ENCODE measurements around the gene KDELR3. TPM values are rescaled to one million over a fixed set of nuclear protein-coding genes. Genes with fewer than 3 reads are reported as not detected.

The KDELR3 gene
- total RNA-seq, 1 donor from 2014 or later = 5.1 TPM

DNA sequence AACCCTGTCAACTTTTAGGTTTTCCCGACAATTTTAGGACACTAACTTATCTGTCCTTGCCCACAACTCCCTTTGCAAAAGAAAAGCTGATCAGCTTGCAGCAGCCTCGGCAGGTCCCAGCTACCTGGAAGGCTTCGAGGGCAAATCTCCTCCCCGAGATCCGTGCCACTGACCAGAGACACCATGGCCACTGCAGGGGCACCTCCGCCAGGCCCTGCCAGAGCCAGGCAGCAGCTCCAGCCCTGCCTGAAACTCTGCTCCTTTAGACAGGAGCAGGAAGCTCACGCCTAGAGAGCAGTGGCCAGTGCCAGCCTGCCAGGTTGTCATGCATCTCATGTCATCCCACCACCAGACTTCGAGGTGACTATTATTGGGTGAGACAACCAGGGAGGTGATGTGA, 34.0 kb upstream of the KDELR3 start:
- DNase-seq (ENCODE audit: low read depth, low spot score) = no peak

DNA sequence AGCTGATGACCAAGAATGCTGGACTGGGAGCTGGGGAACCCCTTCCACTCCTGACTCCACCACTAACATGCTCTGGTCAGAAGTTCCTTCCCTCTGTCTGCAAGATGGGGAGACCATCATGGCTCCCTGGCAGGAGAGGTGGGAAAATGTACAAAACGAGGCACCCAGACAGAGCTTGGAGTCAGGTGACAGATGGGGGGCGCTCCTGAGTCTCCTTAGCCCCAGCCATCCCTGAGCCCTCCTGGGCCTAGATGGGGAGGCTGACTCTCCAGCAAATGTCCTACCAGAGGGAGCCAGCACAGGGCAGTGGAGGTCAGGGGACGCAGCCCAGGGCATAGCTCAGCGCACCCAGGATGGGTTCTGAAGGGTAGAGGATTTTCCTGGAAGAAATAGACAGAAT, 32.9 kb upstream of the KDELR3 start:
- peaks cover under 1% of the 10 kb centered on the region for H3K4me1 Mint-ChIP-seq
- no peaks in the 10 kb centered on the region for H3K9me3 Mint-ChIP-seq
- H3K27ac Mint-ChIP-seq (ENCODE audit: unreplicated experiment) = no peak overlapping the region
- no peaks in the 10 kb centered on the region for H3K27me3 Mint-ChIP-seq (ENCODE audit: low read depth)
- TF ChIP-seq, protein P1, sequence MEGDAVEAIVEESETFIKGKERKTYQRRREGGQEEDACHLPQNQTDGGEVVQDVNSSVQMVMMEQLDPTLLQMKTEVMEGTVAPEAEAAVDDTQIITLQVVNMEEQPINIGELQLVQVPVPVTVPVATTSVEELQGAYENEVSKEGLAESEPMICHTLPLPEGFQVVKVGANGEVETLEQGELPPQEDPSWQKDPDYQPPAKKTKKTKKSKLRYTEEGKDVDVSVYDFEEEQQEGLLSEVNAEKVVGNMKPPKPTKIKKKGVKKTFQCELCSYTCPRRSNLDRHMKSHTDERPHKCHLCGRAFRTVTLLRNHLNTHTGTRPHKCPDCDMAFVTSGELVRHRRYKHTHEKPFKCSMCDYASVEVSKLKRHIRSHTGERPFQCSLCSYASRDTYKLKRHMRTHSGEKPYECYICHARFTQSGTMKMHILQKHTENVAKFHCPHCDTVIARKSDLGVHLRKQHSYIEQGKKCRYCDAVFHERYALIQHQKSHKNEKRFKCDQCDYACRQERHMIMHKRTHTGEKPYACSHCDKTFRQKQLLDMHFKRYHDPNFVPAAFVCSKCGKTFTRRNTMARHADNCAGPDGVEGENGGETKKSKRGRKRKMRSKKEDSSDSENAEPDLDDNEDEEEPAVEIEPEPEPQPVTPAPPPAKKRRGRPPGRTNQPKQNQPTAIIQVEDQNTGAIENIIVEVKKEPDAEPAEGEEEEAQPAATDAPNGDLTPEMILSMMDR (conservative IDR thresholded peaks at IDR 0.05) = no peak
- H3K36me3 Mint-ChIP-seq (ENCODE audit: low read depth) = no peaks in the 10 kb centered on the region
- no peak overlapping the region for H3K4me3 Mint-ChIP-seq
- DNase-seq (ENCODE audit: low read depth, low spot score) = no peak

More for the DNA sequence above, 34.0 kb upstream of the KDELR3 start:
- peaks cover 10% of the 10 kb centered on the region for H3K4me1 Mint-ChIP-seq
- H3K9me3 Mint-ChIP-seq = no peaks in the 10 kb centered on the region
- H3K36me3 Mint-ChIP-seq (ENCODE audit: low read depth) = no peaks in the 10 kb centered on the region
- TF ChIP-seq, protein P1 (conservative IDR thresholded peaks at IDR 0.05) = no peak
- no peak overlapping the region for H3K4me3 Mint-ChIP-seq
- no peaks in the 10 kb centered on the region for H3K27me3 Mint-ChIP-seq (ENCODE audit: low read depth)
- peak overlapping the region; percentile 27 for H3K27ac Mint-ChIP-seq (ENCODE audit: unreplicated experiment)

DNA sequence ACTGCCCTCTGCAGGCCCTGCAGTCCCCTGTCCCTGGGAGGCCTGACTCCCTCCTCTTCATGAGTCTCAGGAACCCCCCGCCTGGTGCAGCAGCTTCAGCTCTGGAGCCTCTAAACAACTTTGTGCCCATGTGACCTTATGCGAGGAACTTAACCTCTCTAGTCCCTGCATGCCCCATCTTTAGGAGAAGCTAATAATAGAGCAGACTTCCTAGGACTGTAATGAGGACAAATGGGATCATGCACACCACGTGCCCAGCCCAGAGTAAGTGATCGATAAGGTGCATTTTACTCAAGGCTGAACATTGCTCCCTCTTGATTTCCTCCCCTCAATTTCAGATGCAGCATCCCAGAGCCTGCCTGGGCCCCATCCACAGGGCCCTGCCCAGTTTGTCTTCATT, 31.9 kb upstream of the KDELR3 start:
- Mint-ChIP-seq H3K36me3 (ENCODE audit: low read depth) (no peaks in the 10 kb centered on the region), H3K4me3 (no peak overlapping the region), H3K9me3 (no peaks in the 10 kb centered on the region), H3K27me3 (ENCODE audit: low read depth) (no peaks in the 10 kb centered on the region), H3K4me1 (no peaks in the 10 kb centered on the region), H3K27ac (ENCODE audit: unreplicated experiment) (no peak overlapping the region)
- DNase-seq (ENCODE audit: low read depth, low spot score) = no peak
- TF ChIP-seq, protein P1 (conservative IDR thresholded peaks at IDR 0.05) = no peak

DNA sequence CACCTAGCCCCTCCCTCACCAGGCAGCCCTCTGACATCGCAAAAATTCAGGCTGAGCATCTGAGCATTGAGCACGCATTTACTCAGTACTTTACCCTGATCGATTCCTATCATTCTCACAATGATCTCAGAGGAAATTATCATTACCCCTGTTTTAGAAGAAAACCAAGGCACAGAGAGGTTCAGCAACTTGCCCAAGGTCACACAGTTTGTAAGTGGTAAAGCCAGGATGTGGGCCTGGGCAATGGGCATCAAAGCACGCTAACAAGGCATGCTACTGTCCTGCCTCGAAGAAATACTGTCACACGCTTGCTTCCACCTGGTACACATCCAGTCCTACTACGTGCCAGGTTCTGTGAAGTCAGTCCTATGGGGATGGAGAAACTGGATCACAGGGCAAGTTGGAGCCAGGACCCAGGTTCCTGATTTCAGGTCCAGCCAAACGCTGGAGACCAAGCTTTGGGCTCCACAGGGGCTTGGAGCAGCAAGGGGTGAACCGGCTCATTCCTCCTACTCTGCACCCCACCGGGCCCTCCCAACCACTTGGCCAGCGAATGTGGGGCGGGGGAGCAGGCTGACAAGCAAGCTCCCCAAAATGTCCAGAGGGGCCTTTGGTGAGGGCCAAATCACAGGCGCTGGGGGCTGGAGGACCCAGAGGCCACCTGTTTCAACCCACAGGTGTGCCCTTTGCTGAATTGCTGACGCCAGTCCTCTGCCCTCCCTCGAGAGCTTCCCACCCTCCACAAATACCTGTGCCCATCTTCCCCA, 31.1 kb upstream of the KDELR3 start:
- no peak for DNase-seq (ENCODE audit: low read depth, low spot score)
- Mint-ChIP-seq H3K27me3 (ENCODE audit: low read depth) (no peaks in the 10 kb centered on the region), H3K4me3 (no peak overlapping the region), H3K27ac (ENCODE audit: unreplicated experiment) (peak overlapping the region; percentile 43), H3K4me1 (no peaks in the 10 kb centered on the region), H3K9me3 (no peaks in the 10 kb centered on the region), H3K36me3 (ENCODE audit: low read depth) (no peaks in the 10 kb centered on the region)
- TF ChIP-seq, protein P1 (conservative IDR thresholded peaks at IDR 0.05) = no peak

DNA sequence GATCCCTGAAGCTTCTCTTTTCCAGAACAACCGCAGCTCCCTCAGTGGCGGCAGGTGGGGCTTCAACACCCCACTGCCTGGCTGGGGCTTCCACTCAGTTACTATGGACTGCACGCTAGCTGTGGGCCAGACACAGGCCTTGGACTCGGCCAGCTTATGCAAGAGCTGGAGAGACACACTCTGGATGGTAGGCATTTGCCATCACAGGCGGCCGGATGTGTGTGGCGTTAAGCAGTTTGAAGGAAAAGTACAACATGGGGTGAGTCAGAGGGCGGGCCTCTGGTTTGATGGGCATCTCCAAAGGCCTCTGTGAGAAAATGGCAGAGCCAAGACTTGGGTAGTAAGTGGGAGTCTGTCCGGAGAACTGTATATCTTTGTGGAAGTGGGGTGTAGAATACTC, 30.5 kb upstream of the KDELR3 start:
- H3K4me3 Mint-ChIP-seq = no peak overlapping the region
- TF ChIP-seq, protein P1 (conservative IDR thresholded peaks at IDR 0.05) = no peak
- H3K36me3 Mint-ChIP-seq (ENCODE audit: low read depth) = no peaks in the 10 kb centered on the region
- H3K27me3 Mint-ChIP-seq (ENCODE audit: low read depth) = no peaks in the 10 kb centered on the region
- H3K27ac Mint-ChIP-seq (ENCODE audit: unreplicated experiment) = no peak overlapping the region
- no peaks in the 10 kb centered on the region for H3K4me1 Mint-ChIP-seq
- H3K9me3 Mint-ChIP-seq = no peaks in the 10 kb centered on the region
- DNase-seq (ENCODE audit: low read depth, low spot score) = no peak
